ENCODE data around the gene IQCC.
A peak's percentile ranks its signal among the peaks of the same experiment; 100 is the strongest.

The IQCC gene

GRCh38 chr1:32201011-32201855, 4.2 kb upstream of the IQCC start:
- no peak for TF ChIP-seq CTCF (IDR thresholded peaks at IDR 0.05; ENCODE audit: unreplicated experiment in 3 of 3)
- H3K4me3 Mint-ChIP-seq, result peak overlapping the region; percentile 85 to 93 (median 86)
- peak overlapping the region; percentile 97 to 98 (median 98) for H3K27ac Mint-ChIP-seq

GRCh38 chr1:32204943-32205361, 519 bp upstream of the IQCC start:
- H3K27ac Mint-ChIP-seq, result peak overlapping the region; percentile 44 to 82 (median 51)
- TF ChIP-seq CTCF (IDR thresholded peaks at IDR 0.05; ENCODE audit: unreplicated experiment in 3 of 3), result no peak
- no peaks in the 10 kb centered on the region for H3K27me3 Mint-ChIP-seq (ENCODE audit: low read depth)
- H3K4me1 Mint-ChIP-seq, result peaks cover 31% of the 10 kb centered on the region
- no peaks in the 10 kb centered on the region for H3K36me3 Mint-ChIP-seq (ENCODE audit: low read depth)
- H3K9me3 Mint-ChIP-seq, result no peaks in the 10 kb centered on the region
- peak overlapping the region; percentile 92 to 95 (median 94) for H3K4me3 Mint-ChIP-seq

More at GRCh38 chr1:32201011-32201855, 4.2 kb upstream of the IQCC start:
- no peaks in the 10 kb centered on the region for H3K9me3 Mint-ChIP-seq
- H3K27me3 Mint-ChIP-seq (ENCODE audit: low read depth), result no peaks in the 10 kb centered on the region
- H3K4me1 Mint-ChIP-seq, result peaks cover 45% of the 10 kb centered on the region
- peaks cover 9% of the 10 kb centered on the region for H3K36me3 Mint-ChIP-seq (ENCODE audit: low read depth)

GRCh38 chr1:32208469-32208868, 3.0 kb downstream of the IQCC start:
- peak overlapping the region in 2 of 3 experiments; percentile 32 to 40 for H3K4me3 Mint-ChIP-seq
- no peaks in the 10 kb centered on the region for H3K9me3 Mint-ChIP-seq
- no peaks in the 10 kb centered on the region for H3K27me3 Mint-ChIP-seq (ENCODE audit: low read depth)
- H3K4me1 Mint-ChIP-seq, result peaks cover 11% of the 10 kb centered on the region
- H3K36me3 Mint-ChIP-seq (ENCODE audit: low read depth), result no peaks in the 10 kb centered on the region
- no peak for TF ChIP-seq CTCF (IDR thresholded peaks at IDR 0.05; ENCODE audit: unreplicated experiment in 3 of 3)
- H3K27ac Mint-ChIP-seq, result peak overlapping the region in 1 of 3 experiments; percentile 48

- TF ChIP-seq CTCF (IDR thresholded peaks at IDR 0.05; ENCODE audit: unreplicated experiment in 3 of 3), result no peak
- Mint-ChIP-seq H3K27me3 (ENCODE audit: low read depth) (no peaks in the 10 kb centered on the region), H3K36me3 (ENCODE audit: low read depth) (no peaks in the 10 kb centered on the region), H3K27ac (peak within 1 kb of the TSS in 1 of 3 experiments; percentile 48), H3K9me3 (no peaks in the 10 kb centered on the region), H3K4me1 (peaks cover 11% of the 10 kb centered on the region), H3K4me3 (peak within 1 kb of the TSS in 2 of 3 experiments; percentile 40 to 58)
Measured at GRCh38 chr1:32208891-32209328, 3.4 kb downstream of the IQCC start, which contains the start of gene DCDC2B. Gene DCDC2B (plus strand): TSS chr1:32209089. CDS start chr1:32209094, 5 bp downstream.

GRCh38 chr1:32215629-32216480, 10.4 kb downstream of the IQCC start:
- peak; percentile 57 to 76 (median 71) for TF ChIP-seq CTCF (IDR thresholded peaks at IDR 0.05; ENCODE audit: unreplicated experiment in 3 of 3)
- H3K4me3 Mint-ChIP-seq, result peak overlapping the region in 2 of 3 experiments; percentile 7 to 14
- H3K9me3 Mint-ChIP-seq, result no peaks in the 10 kb centered on the region
- H3K27me3 Mint-ChIP-seq (ENCODE audit: low read depth), result no peaks in the 10 kb centered on the region
- peak overlapping the region; percentile 45 to 68 (median 54) for H3K27ac Mint-ChIP-seq
- peaks cover 26% of the 10 kb centered on the region for H3K36me3 Mint-ChIP-seq (ENCODE audit: low read depth)
- H3K4me1 Mint-ChIP-seq, result peaks cover 10% of the 10 kb centered on the region

Data from nephron (organoid).